A549 (cell line): ENCODE data around the gene ATP6V0A1.

ENCODE experiments used
- CTCF ChIP-seq: fragments of >200 bp; sonication (Bioruptor Twin); formaldehyde crosslinking; IDR thresholded peaks from 3 replicates; pipeline ENCODE4 v1.5.1; 2016
- JUN ChIP-seq, 2 experiments: fragments of >200 bp; sonication (Bioruptor Twin); formaldehyde crosslinking; IDR thresholded peaks; 2 replicates in 1 of 2; 3 replicates in 1 of 2; pipeline ENCODE4 v1.6.1; 2016 to 2017
- JUNB ChIP-seq: fragments of >200 bp; sonication (Bioruptor Twin); formaldehyde crosslinking; IDR thresholded peaks from 2 replicates; pipeline ENCODE4 v1.6.1; 2016
- MYC ChIP-seq: IDR thresholded peaks from 2 replicates; pipeline ENCODE4 v1.6.1; 2012; ENCODE audit warnings: mild to moderate bottlenecking, inconsistent platforms, low read length, improper control_type of control experiment, borderline replicate concordance
- POLR2A ChIP-seq: IDR thresholded peaks from 2 replicates; pipeline ENCODE4 v1.6.1; 2012; ENCODE audit warnings: mild to moderate bottlenecking, low read length
- RARB ChIP-seq: fragments of 250-450 bp; sonication (Bioruptor Pico); IDR thresholded peaks from 2 replicates; pipeline ENCODE4 v1.8.0; 2021; ENCODE audit warnings: mild to moderate bottlenecking, moderate library complexity
- REST ChIP-seq: fragments of 200-600 bp; sonication (generic); IDR thresholded peaks from 2 replicates; pipeline ENCODE4 v1.6.1; 2016; ENCODE audit warnings: antibody characterized with exemption, mild to moderate bottlenecking, moderate library complexity
- SREBF2 ChIP-seq: fragments of 450-650 bp; IDR thresholded peaks from 2 replicates; pipeline ENCODE4 v1.6.1; 2014; ENCODE audit warnings: mild to moderate bottlenecking, moderate library complexity

GRCh38 chr17:42436391-42436790 is 22.3 kb upstream of the ATP6V0A1 start:
- TF ChIP-seq CTCF: no peak
- no peak for TF ChIP-seq POLR2A
- no peak for TF ChIP-seq REST
- no peak for TF ChIP-seq JUN (IDR thresholded peaks at IDR 0.05)
- TF ChIP-seq RARB (CRISPR knock-in tag): no peak
- TF ChIP-seq JUNB: no peak
- no peak for TF ChIP-seq MYC
- TF ChIP-seq SREBF2: no peak
